HepG2 (cell line): ENCODE measurements around the gene LIN28B. TPM values are rescaled to one million over a fixed set of nuclear protein-coding genes. Genes with fewer than 3 reads are reported as not detected.
"Not testable (repeated sequence)": the region's sequence is repeated elsewhere in the genome, so short reads cannot be mapped to it uniquely, and the experiment has no call there.

Source experiments
- ATAC-seq: fragments of 200-7000 bp; cut with Tn5 transposase; 3 replicates; pipeline ENCODE4 v1.9.1; 2020; ENCODE audit warnings: mild to moderate bottlenecking, moderate library complexity
- BruUV-seq: library from RNA; stranded (reverse); fragments of 400-500 nt; replicated peaks from 2 replicates; lab custom pipeline; 2021; lab: Mats Ljungman, UMichigan
- CTCF ChIA-PET: fragments of 300-600 bp; formaldehyde crosslinking; extraction: SDS; loops from one replicate; lab custom pipeline; 2021; ENCODE audit warnings: low total read pairs, inconsistent platforms, low intra/inter-chr PET ratio; lab: Yijun Ruan, JAX
- POLR2A ChIA-PET: fragments of 350-600 bp; sonication (Branson Sonifier 250); formaldehyde crosslinking; loops from one replicate; lab custom pipeline; 2020; ENCODE audit warnings: antibody characterized with exemption, inconsistent platforms; lab: Yijun Ruan, JAX
- DNase-seq: peaks from one replicate; pipeline ENCODE4 v3.0.0-alpha.2; 2015; ENCODE audit warnings: low spot score
- FAIRE-seq: peaks from 3 replicates; lab custom pipeline; 2011; peaks lifted over from hg19 to GRCh38; lab: Jason Lieb, UNC
- H2AFZ ChIP-seq: one replicate; pipeline ENCODE4 v1.6.1; 2011; ENCODE audit warnings: low read length, inconsistent platforms
- H3K27ac ChIP-seq: fragments of 300-600 bp; 3 replicates; pipeline ENCODE4 v1.8.0; 2011; ENCODE audit warnings: mixed run types, mild to moderate bottlenecking, mixed read lengths, low read length, inconsistent platforms; ENCODE audit not compliant: insufficient read depth; ENCODE audit errors: extremely low read length
- H3K27me3 ChIP-seq, 2 experiments: fragments of 200-600 bp in 1 of 2; 2 replicates in 1 of 2; 3 replicates in 1 of 2; pipeline versions ENCODE4 v1.6.0 to v1.8.0; 2011; ENCODE audit warnings: low read length in 2 of 2, mild to moderate bottlenecking in 2 of 2, moderate library complexity in 2 of 2, inconsistent platforms in 1 of 2; ENCODE audit not compliant: insufficient read depth in 2 of 2, control insufficient read depth in 1 of 2
- H3K36me3 ChIP-seq, 2 experiments: fragments of 200-600 bp in 1 of 2; replicated peaks in 1 of 2; 2 replicates in 1 of 2; 3 replicates in 1 of 2; pipeline versions ENCODE4 v1.5.1 to v1.8.0; 2011; ENCODE audit warnings: low read length in 2 of 2, inconsistent platforms in 1 of 2; ENCODE audit not compliant: insufficient read depth in 2 of 2, control insufficient read depth in 1 of 2
- H3K4me1 ChIP-seq: 2 replicates; pipeline ENCODE4 v1.5.1; 2012; ENCODE audit warnings: low read length, inconsistent platforms; ENCODE audit not compliant: insufficient read depth
- H3K4me2 ChIP-seq: 2 replicates; pipeline ENCODE4 v1.6.0; 2011; ENCODE audit warnings: low read depth, low read length, inconsistent platforms
- H3K4me3 ChIP-seq, 3 experiments: fragments of 200-600 bp in 1 of 3; sonication (generic), shearing (Covaris generic) in 1 of 3; replicated peaks in 1 of 3; 2 replicates each; pipeline ENCODE4 v1.5.1; 2011 to 2016; ENCODE audit warnings: low read length in 3 of 3, inconsistent platforms in 2 of 3, low read depth in 2 of 3, mild to moderate bottlenecking in 2 of 3, control low read depth in 1 of 3, mixed read lengths in 1 of 3; ENCODE audit not compliant: insufficient read depth in 1 of 3
- H3K79me2 ChIP-seq: one replicate; pipeline ENCODE4 v1.6.1; 2011; ENCODE audit warnings: low read length, inconsistent platforms; ENCODE audit not compliant: insufficient read depth
- H3K9ac ChIP-seq: 2 replicates; pipeline ENCODE4 v1.6.0; 2011; ENCODE audit warnings: mild to moderate bottlenecking, low read depth, low read length, inconsistent platforms; ENCODE audit not compliant: insufficient read depth
- H3K9me3 ChIP-seq: 2 replicates; pipeline ENCODE4 v1.5.1; 2012; ENCODE audit warnings: mild to moderate bottlenecking, low read length
- H4K20me1 ChIP-seq: 2 replicates; pipeline ENCODE4 v1.6.0; 2011; ENCODE audit warnings: inconsistent platforms, mild to moderate bottlenecking, low read length, moderate library complexity; ENCODE audit not compliant: insufficient read depth
- ATF1 ChIP-seq: IDR thresholded peaks from 2 replicates; pipeline ENCODE4 v1.6.1; 2016; ENCODE audit warnings: mild to moderate bottlenecking, control low read depth
- ATF5 ChIP-seq: sonication (generic); formaldehyde crosslinking; IDR thresholded peaks from 2 replicates; pipeline ENCODE4 v1.4.0; 2020; ENCODE audit warnings: mild to moderate bottlenecking, low read depth, missing genetic modification reagents
- CCDC6 ChIP-seq: sonication (generic); formaldehyde crosslinking; IDR thresholded peaks from 2 replicates; pipeline ENCODE4 v1.8.1; 2022; ENCODE audit warnings: mild to moderate bottlenecking, missing genetic modification reagents, moderate library complexity
- HOXA9 ChIP-seq: sonication (generic); formaldehyde crosslinking; IDR thresholded peaks from 2 replicates; pipeline ENCODE4 v1.8.1; 2022; ENCODE audit warnings: missing genetic modification reagents, mild to moderate bottlenecking, moderate library complexity, borderline replicate concordance
- MEIS2 ChIP-seq: sonication (generic); formaldehyde crosslinking; IDR thresholded peaks from 2 replicates; pipeline ENCODE4 v1.9.0; 2021; ENCODE audit warnings: mild to moderate bottlenecking, missing genetic modification reagents
- MZF1 ChIP-seq: sonication (generic); formaldehyde crosslinking; IDR thresholded peaks from 2 replicates; pipeline ENCODE4 v1.8.1; 2023; ENCODE audit warnings: mild to moderate bottlenecking, missing genetic modification reagents, borderline replicate concordance
- NAIF1 ChIP-seq: sonication (generic); formaldehyde crosslinking; IDR thresholded peaks from 2 replicates; pipeline ENCODE4 v1.5.0; 2020; ENCODE audit warnings: mild to moderate bottlenecking, missing genetic modification reagents, borderline replicate concordance
- PHF5A ChIP-seq: IDR thresholded peaks from one replicate; pipeline ENCODE4 v1.6.1; 2018; ENCODE audit warnings: low read depth, missing genetic modification reagents; ENCODE audit not compliant: unreplicated experiment
- SAFB2 ChIP-seq: sonication (generic); formaldehyde crosslinking; IDR thresholded peaks from 2 replicates; pipeline ENCODE4 v1.5.1; 2020; ENCODE audit warnings: missing genetic modification reagents, low read depth, mild to moderate bottlenecking, borderline replicate concordance
- SP1 ChIP-seq, 2 experiments: fragments of 450-650 bp in 1 of 2; sonication (generic) in 1 of 2; formaldehyde crosslinking in 1 of 2; IDR thresholded peaks; 2 replicates each; pipeline versions ENCODE4 v1.4.0 to v1.6.1; 2016 to 2020; ENCODE audit warnings: missing genetic modification reagents in 1 of 2
- SUZ12 ChIP-seq: fragments of 150-350 bp; IDR thresholded peaks from 2 replicates; pipeline ENCODE4 v1.6.1; 2014; ENCODE audit warnings: low read depth, low read length
- YEATS4 ChIP-seq: sonication (generic); formaldehyde crosslinking; IDR thresholded peaks from 2 replicates; pipeline ENCODE4 v1.4.0; 2020; ENCODE audit warnings: missing genetic modification reagents, borderline replicate concordance
- ZMAT5 ChIP-seq: sonication (generic); formaldehyde crosslinking; IDR thresholded peaks from 2 replicates; pipeline ENCODE4 v1.5.0; 2020; ENCODE audit warnings: mild to moderate bottlenecking, low read depth, missing genetic modification reagents, borderline replicate concordance
- ZNF562 ChIP-seq: sonication (generic); formaldehyde crosslinking; IDR thresholded peaks from 2 replicates; pipeline ENCODE4 v1.8.0; 2022; ENCODE audit warnings: missing genetic modification reagents, borderline replicate concordance
- ZNF572 ChIP-seq: sonication (generic); formaldehyde crosslinking; IDR thresholded peaks from 2 replicates; pipeline ENCODE4 v1.5.1; 2020; ENCODE audit warnings: mild to moderate bottlenecking, missing genetic modification reagents
- ZNF598 ChIP-seq: sonication (generic); formaldehyde crosslinking; IDR thresholded peaks from 2 replicates; pipeline ENCODE4 v1.5.1; 2020; ENCODE audit warnings: mild to moderate bottlenecking, missing genetic modification reagents, borderline replicate concordance
- ZNF75D ChIP-seq: sonication (generic); formaldehyde crosslinking; IDR thresholded peaks from 2 replicates; pipeline ENCODE4 v1.8.1; 2023; ENCODE audit warnings: missing genetic modification reagents, mild to moderate bottlenecking, borderline replicate concordance
- ZNF788 ChIP-seq: sonication (generic); formaldehyde crosslinking; IDR thresholded peaks from 2 replicates; pipeline ENCODE4 v1.5.0; 2020; ENCODE audit warnings: mild to moderate bottlenecking, missing genetic modification reagents, borderline replicate concordance
- WGBS: methylation state at CpG from one replicate; pipeline ENCODE4 v1.1.6; 2017; ENCODE audit warnings: low lambda C conversion rate; 5-methylcytosine and 5-hydroxymethylcytosine counted together
- in situ Hi-C: cut with HindIII; loops from 2 replicates; pipeline ENCODE4 v1.10.0; 2017; ENCODE audit warnings: low pct_unique_long_range_greater_than_20kb; ENCODE audit not compliant: extremely low pct_ligation_motif_present
- intact Hi-C: fragments of 100-400 bp; cut with micrococcal nuclease; formaldehyde crosslinking; loops from one replicate; pipeline ENCODE4 v1.10.0; 2022; ENCODE audit not compliant: unreplicated experiment
- polyA plus RNA-seq, 8 experiments: library from polyadenylated mRNA; depleted of rRNA in 3 of 8; stranded (reverse) in 7 of 8; unstranded in 1 of 8; fragments of >200 nt; fragmentation: Illumina TruSeq in 4 of 8; extraction: Trizol in 4 of 8; gene quantifications; 2 replicates each; pipeline versions ENCODE4 v1.2.1 to v1.2.3, GENCODE V29; 2011 to 2016; ENCODE audit warnings: low read depth in 4 of 8, missing spikeins in 1 of 8, mixed read lengths in 1 of 8; ENCODE audit not compliant: insufficient read depth in 1 of 8
- total RNA-seq, 5 experiments: library from RNA; depleted of rRNA; stranded (reverse); fragments of >200 nt; fragmentation: Illumina TruSeq; extraction: Trizol; gene quantifications; 2 replicates each; pipeline ENCODE4 v1.2.3, GENCODE V29; 2016; ENCODE audit warnings: low read depth in 1 of 5

LIN28B gene
- total and polyA plus RNA-seq, 2 of the 13 experiments (the other 11 are each of a cell fraction or from before 2014, with no cell fraction given) = 14.5 to 56.8 TPM

- TF ChIP-seq ATF5 (no peak), HOXA9 (CRISPR knock-in tag) (no peak), YEATS4 (CRISPR knock-in tag) (no peak), PHF5A (CRISPR knock-in tag) (no peak), NAIF1 (CRISPR knock-in tag) (no peak)
These were observed 48.5 kb downstream of the LIN28B start (continued) for GRCh38 chr6:105005451-105005850.

GRCh38 chr6:105013459-105013858, 56.6 kb downstream of the LIN28B start:
- Histone ChIP-seq H3K79me2 (peaks cover 16% of the 10 kb centered on the region), H3K4me1 (peaks cover 12% of the 10 kb centered on the region; the same call in 1 of the 2 replicates)
- ATAC-seq, CTCF ChIA-PET, FAIRE-seq, H3K36me3 ChIP-seq, POLR2A ChIA-PET, DNase-seq, H3K9ac ChIP-seq, H3K4me3 ChIP-seq, H3K27ac ChIP-seq, H4K20me1 ChIP-seq, in situ Hi-C loops, H3K9me3 ChIP-seq, BruUV-seq, H2AFZ ChIP-seq, H3K4me2 ChIP-seq, H3K27me3 ChIP-seq, intact Hi-C loops: not testable (repeated sequence)
- 96% methylated on average over 4 of the region's 4 CpGs for WGBS

GRCh38 chr6:105014448-105014847, 57.5 kb downstream of the LIN28B start:
- H3K27me3 ChIP-seq = no peaks in the 10 kb centered on the region
- no peak overlapping the region for H3K4me3 ChIP-seq
- ChIA-PET CTCF (no interaction called here), POLR2A (no interaction called here)
- H3K9me3 ChIP-seq = no peaks in the 10 kb centered on the region
- H3K27ac ChIP-seq = no peak overlapping the region
- H3K36me3 ChIP-seq = 0 out of 5 replicates have a peak, but pooled peaks cover 0 to 3% of the 10 kb centered on the region in 2 experiments
- WGBS = 95% methylated on average over 3 of the region's 3 CpGs
- no peaks in the 10 kb centered on the region for H4K20me1 ChIP-seq
- no peak for ATAC-seq
- FAIRE-seq = no peak
- no peak for DNase-seq
- intact Hi-C loops (no loop called here), in situ Hi-C loops (no loop called here)
- H2AFZ ChIP-seq = no peak overlapping the region
- no peak overlapping the region for H3K9ac ChIP-seq
- H3K4me2 ChIP-seq = no peak overlapping the region
- H3K79me2 ChIP-seq = peaks cover 20% of the 10 kb centered on the region
- peaks cover 12% of the 10 kb centered on the region; the same call in 1 of the 2 replicates for H3K4me1 ChIP-seq
- no TSS peak for BruUV-seq
- TF ChIP-seq SAFB2 (CRISPR knock-in tag) (no peak), MEIS2 (no peak), ZNF75D (CRISPR knock-in tag) (no peak), CCDC6 (CRISPR knock-in tag) (no peak), SUZ12 (no peak), ZNF562 (CRISPR knock-in tag) (no peak), ZNF788 (CRISPR knock-in tag) (no peak), MZF1 (CRISPR knock-in tag) (no peak), ZMAT5 (CRISPR knock-in tag) (no peak), ATF1 (CRISPR knock-in tag) (no peak), SP1 (IDR thresholded peaks at IDR 0.05) (no peak), SP1 (CRISPR knock-in tag; IDR thresholded peaks at IDR 0.05) (no peak), ZNF572 (no peak), ZNF598 (CRISPR knock-in tag) (no peak)
